Measurements from ENCODE around the gene AFAP1.

The AFAP1 gene

DNA sequence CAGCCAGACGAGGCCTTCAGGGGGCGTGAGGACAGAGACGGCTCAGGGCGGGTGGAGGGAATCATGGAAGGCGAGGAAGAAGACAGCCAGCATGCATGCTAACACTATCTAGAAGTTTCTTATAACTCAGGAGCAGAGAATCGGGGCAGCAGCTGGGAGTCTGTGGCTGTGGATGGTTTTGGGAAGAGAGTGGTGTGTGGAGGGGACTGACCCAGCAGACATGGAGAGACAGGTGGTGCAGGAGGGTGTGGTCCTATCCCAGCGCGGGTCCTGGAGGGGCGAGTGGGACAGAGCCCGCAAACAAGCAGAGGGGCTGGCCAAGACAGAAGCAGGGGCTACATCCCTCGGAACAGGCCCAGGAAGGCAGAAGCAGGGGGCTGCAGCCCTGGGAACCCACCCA lies 192.1 kb downstream of the AFAP1 start:
- no peak for DNase-seq

DNA sequence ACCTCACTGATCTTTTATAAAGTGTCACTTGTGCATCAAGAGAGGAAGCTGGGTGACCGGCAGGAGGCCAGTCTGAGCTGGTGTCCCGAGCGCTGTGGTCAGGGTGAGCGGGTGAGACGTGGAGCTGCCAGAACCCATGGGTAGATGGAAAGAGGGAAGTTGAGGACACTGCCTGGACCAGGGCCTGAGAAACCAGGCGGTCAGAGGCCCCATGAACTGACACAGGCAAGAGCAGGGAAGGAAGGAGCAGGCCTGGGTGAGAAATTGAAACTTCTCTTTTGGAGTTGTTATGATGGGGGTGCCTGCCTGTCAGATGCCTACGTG lies 192.6 kb downstream of the AFAP1 start:
- no peak for DNase-seq

DNA sequence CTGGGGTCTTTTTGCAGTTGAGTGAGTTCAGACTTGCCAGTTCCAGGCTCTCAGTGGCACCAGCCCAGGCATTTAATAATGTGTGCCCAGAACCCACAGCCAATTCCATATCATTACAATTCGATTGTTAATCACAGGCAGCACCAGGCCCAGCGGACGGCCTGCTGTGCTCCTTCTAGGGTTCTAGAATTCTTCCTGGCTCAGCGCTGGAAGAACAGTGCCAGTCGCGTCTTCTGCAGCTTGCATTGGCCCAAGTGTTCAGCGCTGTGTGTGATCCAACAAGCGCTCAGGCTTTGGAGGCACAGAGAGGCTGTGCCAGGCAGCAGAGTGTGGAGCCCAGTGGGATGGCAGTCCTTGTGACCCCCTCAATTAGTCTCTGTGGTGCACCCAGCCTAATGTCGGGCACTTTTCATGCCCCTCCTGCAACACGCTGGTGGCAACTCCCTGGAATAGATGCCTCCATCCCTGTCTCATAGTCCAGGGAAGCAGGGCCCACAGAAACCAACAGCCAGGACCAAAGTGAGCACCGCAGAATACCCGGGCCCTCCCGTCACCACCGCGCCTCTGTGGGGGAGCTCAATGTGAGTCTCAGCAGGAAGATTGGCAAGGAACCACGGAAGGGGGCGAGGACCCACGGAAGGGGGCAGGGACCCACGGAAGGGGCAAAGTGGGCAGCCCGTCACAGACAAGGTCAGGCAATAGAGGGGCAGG lies 193.2 kb downstream of the AFAP1 start:
- DNase-seq, result no peak

DNA sequence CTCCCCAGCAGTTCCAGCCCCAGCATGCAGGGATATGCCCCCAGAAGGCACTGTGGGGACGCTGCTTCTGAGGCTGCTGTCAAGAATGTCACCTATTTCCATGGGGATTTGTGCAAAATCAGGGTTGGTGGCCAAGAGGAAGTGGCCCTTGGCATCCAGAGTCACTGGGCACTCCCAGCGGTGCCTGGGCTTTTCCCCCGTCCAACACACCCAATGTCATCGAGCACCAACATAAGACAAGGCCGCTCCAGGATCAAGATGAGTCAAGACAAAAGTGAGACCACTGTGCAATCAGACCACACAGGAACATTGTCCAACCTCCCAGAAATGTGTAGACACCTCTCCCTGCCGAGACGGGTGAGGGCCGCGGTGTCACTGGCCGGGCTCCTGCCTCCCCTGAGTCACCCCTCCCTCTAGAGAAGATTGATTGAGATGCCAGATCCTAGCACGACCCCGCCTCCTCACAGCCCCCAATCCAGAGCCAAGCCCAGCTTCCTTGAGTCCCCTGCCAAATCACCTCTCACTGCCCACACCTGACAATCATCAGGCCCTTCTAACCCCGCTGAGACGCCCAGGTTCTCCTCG lies 194.3 kb downstream of the AFAP1 start:
- no peak for DNase-seq

DNA sequence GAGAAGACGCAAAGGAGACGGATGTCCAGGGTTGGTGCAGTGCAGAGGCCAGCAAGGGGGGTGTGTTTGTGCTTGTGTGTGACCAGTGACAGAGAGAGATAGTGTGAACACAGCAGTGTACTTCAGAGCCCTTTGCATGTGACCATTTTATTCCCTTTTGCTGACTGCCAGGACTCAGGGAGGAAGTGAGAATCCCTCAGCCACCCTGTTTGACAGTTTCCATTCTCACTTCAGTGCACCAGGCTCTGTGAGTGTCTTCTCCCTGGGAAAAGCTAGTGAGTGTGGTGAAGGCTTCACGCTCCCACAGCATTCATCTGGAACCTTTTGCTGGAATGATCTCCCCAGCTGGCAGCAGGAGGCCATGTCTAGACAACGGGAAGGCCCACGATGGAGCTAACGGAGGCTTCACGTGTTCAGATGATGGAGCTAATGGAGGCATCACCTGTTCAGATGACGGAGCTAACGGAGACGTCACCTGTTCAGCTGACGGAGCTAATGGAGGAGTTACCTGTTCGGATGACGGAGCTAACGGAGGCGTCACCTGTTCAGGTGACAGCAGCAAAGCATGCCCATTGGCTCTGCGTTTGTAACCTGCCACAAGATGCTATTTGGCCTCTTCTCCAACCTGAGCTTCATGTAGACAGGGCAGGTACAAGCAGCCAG lies 195.4 kb downstream of the AFAP1 start:
- no peak for DNase-seq

DNA sequence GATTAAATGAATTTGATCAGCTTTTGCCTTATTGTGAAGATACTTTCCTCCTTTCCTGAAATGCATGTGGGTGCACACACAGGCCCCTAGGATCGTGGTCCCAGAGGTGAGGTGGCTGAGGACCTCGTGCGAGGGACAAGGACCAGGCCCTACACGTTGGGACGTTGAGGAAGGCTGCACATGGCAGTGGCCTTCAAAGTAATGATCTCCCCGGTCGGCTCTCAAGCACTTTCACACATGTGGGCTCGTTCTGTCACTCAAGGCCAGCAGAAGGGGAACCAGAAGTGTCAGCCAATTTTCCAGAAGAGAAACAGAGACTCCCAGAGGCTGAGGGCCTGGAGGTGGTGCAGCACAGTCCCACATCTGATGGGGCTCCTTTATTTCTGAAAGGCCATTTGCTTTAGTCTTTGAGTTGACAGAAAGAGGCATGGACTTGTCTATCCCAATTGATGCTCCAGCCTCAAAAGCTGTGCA lies 196.8 kb downstream of the AFAP1 start:
- no peak for DNase-seq

DNA sequence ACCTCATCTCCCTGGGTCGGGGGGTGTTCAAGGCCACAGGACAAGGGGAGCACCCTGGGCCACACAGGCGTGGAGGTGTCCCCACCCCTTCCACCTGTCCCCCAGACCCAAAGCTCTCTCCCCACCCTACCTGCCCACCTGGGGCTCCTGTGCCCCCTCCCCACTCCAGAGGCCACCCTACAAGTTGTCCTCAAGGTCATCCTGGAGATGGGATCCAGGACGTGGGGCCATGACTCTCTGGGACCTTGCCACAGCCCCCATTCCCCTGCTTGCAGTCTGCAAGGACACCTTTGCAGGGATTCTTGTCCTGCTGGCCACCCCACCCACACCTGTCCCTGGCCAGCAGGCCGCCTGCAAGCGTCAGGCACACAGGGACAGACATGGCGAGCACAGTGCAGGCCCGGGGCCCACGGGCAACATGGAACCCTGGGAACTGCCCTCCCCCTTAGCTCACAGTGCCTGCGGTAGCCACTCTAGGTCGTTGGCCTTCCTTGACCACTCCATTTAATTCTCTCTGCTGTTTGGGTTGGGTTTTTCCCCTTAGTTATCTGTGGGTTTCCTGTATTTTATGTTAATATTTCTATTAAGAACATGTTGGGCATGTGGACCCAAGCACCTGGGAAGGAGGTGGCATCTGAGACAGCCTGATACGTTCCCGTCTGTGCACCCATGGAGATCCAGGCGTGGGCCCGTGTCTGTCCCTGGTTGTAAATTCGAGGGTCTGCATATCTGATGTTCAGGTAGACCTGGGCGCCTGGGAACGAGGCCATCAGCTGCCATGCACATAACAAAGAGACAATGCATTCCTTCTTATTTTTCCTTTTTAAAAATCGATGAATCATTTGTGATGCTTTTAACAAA lies 197.5 kb downstream of the AFAP1 start:
- DNase-seq, result no peak

DNA sequence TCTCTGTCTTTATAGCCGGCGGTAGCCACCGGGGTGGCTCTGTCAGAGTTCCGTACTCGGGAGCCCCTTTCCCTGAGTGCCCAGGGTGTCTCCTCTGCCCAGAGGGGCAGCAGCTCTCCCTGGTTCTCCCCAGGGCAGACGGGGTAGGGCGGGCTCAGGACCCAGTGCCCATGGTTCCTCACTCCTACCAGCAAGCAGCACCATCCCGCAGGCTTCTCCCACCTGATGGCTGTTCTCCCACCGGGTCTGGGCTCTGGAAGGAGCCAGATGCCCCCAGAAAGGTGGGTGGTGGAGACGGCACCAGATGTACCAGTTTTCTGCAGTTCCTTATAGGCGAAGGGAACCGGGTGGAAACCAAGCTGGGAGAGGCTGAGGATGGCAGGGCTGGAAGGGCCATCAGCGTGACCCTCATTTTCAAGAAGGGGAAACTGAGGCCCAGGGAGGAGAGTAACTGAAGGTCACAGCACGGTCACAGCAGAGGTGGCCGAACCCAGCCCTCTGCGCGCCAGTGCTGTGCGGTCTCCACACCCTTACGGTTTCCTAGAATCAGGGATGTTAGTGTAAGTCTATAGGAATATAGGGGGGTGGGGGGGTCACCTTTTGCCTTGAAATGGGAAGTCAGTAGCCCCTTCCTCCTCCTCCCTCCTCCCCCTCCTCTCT lies 198.7 kb downstream of the AFAP1 start:
- DNase-seq, result no peak

DNA sequence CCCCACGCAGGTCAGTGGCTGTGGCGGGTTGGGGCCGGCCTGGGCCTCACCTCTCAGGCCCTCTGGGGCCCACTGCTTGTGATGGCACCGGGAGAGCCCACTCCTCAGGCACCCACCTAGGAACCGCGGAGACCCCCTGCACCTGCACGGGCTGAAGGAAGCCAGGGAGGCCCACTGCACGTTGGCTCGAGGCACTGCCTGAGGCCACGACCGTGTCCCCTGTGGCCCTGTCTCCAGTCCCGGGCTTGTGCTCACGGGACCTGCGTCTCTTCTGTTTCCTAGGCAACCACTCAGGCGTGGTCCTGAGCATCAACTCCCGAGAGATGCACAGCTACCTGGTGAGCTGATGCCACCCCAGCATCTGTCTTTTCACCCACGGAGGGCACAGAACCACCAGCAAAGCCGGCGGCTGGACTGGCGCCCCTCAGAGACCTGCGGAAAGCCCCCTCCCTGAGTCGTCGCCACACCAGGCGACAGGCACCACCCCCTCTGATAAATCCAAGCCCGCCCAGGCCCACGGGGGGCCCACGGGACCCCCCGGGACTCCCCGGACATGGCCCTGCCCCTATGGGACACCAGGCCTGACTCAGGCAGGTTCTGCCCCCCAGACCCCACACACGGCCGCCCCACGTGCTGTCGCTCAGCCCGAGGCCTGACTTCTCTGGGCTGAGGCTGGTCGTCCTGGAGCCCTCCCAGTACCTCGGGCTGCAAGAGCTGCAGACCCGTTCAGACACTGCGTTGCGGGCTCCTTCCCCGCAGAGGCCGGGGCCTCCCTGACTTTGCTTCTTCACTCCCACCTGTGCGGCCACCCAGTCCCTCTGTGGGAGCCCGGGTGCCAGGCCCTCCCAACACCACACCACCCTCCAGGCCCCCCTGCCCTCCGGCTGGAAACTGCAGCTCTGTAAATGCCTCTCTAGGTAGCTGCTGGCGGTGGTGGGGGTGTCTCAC lies 199.5 kb downstream of the AFAP1 start:
- DNase-seq, result no peak

DNA sequence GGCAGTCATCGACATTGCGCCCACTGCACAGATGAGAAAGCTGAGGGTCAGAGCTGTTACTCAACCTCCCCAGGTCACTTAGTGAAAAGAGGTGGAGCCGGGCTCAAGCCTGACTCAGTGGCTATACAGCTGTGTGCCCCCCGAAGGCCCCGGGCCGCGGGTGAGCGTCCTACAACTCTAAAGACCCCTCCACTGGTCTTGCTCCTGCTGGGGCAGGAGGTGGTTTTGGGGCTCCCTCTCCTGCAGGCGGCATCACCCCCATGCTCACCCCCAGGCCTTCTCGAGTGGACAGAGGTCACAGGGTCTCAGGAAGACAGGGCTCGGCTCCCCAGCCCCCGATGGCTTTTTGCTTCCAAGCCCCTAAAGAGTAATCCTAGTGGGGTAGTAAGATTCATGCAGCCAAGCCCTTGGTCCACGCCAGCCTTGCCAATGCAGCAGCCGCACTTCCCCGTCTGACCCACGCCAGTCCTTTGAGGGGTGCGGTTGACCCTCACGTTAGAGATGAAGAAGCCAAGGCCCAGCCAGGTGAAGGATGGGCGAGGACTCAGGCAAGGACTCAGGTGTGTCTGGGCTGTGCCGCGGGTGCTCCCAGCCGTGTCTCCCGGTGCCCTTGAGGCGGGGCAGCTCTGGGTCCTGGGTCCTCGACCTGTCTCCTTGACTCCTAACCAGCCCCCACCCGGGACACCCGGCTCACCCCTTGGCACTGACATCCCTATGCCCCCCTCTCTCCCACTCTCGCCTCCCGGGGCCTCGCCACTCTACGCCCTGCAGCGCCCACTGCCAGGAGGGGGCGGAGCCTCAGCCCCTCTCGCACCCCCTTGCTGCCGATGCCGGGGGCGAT lies 200.4 kb downstream of the AFAP1 start:
- DNase-seq, result no peak

DNA sequence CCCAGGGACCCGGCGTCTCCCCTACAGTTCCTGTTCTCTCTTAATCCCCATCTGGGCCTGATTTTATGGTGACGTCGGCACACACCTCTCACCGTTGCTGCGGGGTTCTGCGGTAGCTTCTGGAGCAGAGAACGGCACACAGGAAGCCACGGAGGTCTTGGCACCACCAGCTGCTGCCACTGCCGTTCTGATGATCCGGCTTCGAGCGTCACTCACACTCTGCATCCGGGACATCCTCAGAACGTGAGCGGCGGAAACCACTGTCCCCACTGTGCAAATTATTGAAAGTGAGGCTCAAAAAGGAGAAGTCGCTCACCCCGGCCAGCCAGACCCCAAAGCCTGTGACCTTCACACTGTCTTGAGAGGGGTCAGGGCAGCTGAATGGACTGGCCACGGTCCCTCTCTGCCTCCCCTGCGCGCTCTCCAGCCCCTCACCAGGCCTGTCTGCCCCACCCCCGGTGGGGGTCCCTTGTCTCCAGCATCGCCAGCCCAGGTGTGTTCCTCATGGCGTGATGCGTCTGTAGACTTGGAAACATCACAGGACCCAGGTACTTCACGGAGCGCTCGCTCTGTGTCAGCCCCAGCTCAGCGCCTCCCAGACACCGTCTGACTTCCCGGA lies 201.1 kb downstream of the AFAP1 start:
- DNase-seq, result no peak

DNA sequence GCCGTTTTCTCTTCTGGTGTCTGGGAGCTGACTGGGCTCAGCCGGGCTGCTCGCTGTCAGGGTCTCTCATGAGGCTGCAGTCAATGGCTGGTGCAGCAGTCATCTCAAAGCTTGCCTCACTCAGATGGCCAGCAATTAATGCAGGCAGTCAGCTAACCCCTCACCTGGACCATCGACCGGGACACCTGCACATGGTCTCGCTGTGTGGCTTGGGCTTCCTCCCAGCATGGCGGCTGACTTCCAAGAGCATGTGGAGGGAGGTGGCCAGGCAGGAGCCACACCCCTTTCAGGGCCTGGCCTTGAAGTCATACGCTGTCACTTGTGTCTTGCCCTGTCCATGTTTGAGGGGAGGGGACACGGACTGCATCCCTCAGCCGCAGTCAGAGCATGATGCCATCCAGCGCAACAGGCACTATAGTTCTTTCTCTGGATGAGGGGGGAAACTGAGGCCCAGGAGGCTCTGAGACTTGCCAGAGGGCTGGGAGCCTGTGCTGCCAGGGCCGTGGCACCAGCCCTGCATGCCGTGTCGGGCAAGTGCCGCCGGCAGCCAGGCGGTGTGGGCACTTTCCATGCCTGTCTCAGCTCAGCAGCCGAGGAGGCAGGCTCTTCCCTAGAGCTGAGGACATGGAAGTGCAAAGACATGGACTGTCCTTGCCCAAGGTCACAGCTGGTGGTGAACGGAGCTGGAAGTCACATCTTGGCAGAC lies 201.8 kb downstream of the AFAP1 start:
- DNase-seq, result no peak

DNA sequence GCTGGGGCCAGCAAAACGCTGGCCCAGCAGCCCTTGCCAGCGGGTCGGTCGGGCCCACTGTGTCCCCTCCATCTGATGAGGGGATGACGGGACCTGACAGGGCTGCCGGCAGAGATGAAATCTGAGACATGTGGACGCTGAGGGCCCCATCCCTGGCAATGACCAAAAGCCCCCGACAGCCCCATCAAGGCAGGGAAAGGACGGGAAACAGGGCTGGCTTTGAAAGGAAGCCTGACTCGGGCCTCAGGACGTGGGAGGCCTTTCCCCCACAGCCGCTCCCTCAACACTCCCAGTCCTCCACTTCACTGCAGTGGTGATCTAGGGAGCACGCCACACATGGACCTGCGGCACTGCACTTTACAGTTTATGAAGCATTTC lies 202.4 kb downstream of the AFAP1 start:
- DNase-seq, result no peak

DNA sequence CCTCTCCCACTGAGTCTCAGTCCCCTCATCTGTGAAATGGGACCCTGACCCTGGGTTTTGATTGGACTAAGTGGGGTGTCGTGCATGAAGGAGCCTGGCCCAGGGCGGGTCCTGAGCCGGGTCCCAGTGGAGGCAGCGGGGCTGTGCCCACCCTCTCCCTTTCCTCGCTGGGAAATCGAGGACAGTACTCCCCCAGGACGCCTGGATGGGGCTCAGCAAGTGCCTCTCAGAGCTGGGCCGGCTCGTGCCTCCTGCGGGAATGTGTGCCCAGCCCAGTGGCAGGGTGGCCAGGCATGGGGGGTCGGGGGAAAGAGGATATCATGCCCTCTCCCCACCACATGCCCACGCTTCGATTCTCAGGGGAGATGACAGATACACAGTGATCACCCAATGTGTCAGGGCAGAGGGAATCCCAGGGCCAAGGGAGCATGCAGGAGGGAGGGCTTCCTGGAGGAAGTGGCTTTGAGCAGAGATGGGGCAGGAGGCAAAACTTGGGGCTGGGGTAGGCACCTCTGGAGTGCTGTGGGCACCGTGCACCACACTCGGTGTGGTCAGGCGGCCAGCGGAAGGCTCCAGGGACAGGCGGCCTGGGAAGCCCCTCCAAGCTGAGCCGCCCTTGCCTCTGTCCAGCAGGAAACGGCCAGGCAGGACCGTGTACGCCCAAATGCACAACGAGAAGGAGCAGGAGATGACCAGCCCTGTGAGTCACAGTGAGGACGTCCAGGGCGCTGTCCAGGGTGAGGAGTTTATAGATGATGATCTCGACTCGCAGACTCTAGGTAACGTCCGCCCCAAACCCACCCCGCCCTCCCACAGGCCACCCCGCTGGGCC lies 203.0 kb downstream of the AFAP1 start:
- no peak for DNase-seq

DNA sequence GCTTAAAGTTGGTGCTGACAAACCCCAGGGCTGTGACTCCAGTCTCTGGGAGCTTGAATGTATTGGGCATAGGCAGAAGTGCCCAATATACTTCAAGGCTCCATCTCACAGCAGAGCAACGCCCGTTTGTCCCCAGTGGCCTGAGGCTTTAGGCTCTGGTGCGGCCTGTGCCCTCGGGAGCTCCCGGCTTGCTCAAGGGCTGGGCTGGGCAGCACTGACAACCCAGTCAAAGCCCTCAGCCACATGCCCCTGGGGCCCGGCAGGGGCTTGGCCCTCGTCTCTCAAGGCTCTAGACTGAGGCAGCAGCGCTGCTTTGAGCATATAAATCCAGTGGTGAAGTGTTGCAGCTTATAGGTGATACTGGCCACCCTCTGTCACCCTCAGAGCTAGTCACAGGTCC lies 203.7 kb downstream of the AFAP1 start:
- DNase-seq, result no peak

DNA sequence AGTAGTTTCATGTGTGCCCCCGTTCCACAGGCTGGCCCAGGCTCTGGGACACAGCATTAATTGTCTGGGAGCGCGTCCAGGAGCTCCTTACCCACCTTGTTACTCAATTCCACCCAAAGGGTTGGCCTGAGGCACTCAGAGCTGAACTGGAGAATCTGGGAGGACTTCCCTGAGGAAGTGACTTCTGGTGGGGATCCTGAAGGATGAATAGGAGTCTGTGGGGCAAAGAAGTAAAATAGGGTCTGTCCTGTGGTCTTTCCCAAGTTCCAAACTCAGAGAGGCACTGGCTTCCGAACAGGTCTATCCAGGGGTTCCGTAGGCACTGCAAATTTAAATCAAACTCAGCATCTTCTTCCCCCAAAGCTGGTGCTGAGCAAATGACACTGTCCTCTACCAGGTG lies 204.3 kb downstream of the AFAP1 start:
- no peak for DNase-seq

DNA sequence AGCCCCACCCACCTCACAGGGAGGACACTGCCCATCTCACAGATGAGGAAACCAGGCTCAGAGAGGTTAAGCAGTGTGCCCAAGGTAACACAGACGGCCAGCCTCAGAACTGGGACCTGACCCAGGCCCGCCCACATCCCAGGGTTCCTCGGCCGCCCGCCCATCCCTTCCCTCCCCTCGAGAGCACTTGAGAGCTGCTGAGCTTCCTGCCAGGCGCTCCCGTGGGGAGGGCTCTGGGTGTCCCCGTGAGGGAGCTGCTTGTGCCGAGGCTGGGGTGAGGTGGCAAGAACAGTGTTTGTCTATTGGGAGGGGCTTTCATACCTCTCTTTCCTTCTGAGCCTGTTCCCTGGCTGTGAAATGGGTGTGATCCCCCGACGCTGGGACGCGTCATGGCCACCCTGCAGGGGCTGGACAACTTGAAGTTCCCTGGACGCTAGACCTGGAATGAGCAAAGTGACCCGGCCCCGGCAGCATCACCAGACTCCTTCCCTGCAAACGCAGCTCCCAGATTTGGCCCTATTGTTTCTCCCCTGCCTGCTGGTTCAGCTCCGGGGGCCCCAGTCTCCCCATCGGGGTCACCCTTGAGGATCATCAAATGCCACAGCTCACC lies 204.9 kb downstream of the AFAP1 start:
- no peak for DNase-seq
